Measurements from ENCODE around the gene ZFAND3.

ZFAND3 gene

GRCh38 chr6:38154731-38155130 is 335.2 kb downstream of the ZFAND3 start:
- no peak for DNase-seq (ENCODE audit: low read depth)

DNA sequence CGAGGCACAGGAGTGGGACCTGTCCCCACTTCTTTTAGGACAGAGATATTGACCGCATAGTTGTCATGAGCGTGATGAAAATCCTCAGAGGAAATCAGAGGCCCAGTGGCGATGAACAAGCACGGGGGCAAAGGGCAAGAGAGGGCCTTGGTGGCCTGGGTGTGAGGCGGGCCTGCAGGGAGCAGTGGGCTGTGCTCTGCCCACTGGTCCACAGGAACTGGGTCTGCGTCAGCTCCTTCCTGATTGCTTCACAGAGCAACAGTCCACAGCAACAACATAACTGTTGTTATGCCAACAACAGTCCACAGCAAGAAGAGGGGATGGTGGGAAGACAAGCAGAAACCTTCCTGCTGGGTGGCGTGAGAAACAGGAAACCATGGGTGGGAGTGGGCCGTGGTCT is 335.6 kb downstream of the ZFAND3 start:
- DNase-seq (ENCODE audit: low read depth): no peak

DNA sequence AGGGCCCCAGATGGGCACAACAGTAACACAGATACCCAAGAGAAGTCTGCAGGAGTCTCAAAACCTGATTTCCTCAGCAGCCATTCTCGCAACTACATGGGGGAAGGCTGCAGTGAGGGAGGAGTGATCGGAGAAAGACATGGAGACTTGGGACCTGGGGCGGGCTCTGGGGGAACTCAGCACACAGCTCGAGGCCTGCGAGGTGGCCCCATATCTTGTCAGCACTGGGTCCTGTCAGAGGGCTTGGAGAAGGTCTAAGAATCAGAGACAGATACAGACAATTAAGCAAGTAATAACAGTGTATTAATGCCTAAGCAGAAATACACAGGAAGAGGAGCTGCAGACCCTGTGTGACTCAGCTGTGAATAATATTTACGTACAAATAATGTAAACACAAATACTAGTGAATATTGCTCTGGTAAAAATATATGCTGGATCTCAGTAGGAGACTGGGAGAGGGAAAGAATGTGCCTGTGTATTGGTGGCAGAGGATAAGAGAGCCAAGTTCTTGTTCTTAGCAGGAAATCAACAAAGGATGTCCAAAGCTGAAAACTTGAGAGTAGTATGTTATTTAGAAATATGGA is 336.2 kb downstream of the ZFAND3 start:
- DNase-seq (ENCODE audit: low read depth): no peak

GRCh38 chr6:38156818-38157565 is 337.5 kb downstream of the ZFAND3 start:
- no peak for DNase-seq (ENCODE audit: low read depth)

GRCh38 chr6:38157905-38158304 is 338.4 kb downstream of the ZFAND3 start:
- no peak for DNase-seq (ENCODE audit: low read depth)

- DNase-seq (ENCODE audit: low read depth): no peak
These were observed 339.3 kb downstream of the ZFAND3 start for GRCh38 chr6:38158762-38159350.

DNA sequence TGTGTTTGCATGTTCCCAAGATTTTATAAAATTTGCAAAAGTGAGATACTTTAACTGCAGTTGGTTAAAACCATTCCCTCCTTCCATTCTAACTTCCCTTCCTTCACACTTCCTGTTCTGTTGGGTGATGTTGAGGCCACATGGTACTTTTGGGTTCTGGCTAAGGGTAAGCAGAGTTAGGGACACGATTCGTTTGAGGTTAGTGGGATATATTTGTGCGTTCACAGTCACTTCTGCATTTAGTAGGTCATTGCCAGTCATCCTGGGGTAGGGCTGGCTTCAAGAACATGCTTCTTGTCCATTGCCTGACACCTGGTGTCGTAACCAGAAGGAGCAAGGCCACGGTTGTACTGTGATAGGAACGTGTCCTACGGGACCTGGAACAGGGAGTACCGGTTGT is 340.1 kb downstream of the ZFAND3 start:
- no peak for DNase-seq (ENCODE audit: low read depth)

DNA sequence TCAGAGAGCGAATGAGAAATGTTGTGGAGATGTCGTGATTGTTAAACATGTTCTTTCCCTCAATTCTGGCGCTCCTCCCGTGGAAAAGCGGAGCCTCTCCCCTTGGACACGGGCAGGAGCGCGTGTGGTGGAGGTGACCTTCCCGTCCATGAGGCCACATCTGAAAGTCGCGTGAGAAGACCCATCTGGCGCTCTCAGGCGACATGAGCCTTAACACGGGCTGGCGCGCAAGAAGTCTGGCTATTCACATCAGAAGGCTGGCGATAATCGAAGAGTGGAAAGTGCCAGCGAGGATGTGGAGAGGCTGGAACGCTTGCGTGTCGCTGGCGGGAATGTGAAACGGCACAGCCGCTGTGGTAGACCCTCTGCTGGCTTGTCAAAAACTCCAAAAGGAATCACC is 341.3 kb downstream of the ZFAND3 start:
- DNase-seq (ENCODE audit: low read depth): no peak

GRCh38 chr6:38161331-38161730 is 341.8 kb downstream of the ZFAND3 start:
- DNase-seq (ENCODE audit: low read depth): no peak

- DNase-seq (ENCODE audit: low read depth): no peak
These were observed 342.4 kb downstream of the ZFAND3 start for GRCh38 chr6:38161754-38162492.

DNA sequence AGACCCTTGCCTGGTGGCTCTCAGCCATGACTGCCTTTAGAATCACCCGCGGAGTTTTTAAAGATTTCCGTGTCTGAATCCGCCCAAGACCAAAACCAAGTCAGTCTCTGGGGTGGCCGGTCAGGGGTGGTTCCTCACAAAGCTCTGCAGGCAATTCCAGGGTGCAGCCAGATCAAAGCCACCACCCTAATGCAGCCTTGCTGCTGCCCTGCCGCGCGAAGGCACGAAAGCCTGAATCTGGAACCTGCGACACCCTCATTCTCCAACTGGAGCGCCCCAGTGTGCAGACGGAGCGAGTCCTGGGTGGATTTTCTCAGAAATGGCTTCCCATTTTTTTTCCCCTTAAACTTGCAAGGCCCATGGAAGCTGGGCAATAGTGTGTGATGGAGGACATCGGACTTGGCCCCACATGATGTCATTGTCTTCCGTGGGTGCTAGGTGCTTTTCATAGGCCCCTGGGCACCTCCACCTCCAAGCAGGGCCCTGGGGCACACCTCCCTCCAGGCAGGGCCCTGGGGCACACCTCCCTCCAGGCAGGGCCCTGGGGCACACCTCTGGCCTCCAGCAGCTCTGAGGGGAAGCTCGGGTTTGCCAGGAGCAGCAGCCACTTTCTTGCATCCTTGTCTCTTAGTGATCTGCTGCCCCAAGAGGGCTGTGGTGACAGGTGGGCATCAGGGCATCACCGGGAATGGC is 343.1 kb downstream of the ZFAND3 start:
- DNase-seq (ENCODE audit: low read depth): no peak

DNA sequence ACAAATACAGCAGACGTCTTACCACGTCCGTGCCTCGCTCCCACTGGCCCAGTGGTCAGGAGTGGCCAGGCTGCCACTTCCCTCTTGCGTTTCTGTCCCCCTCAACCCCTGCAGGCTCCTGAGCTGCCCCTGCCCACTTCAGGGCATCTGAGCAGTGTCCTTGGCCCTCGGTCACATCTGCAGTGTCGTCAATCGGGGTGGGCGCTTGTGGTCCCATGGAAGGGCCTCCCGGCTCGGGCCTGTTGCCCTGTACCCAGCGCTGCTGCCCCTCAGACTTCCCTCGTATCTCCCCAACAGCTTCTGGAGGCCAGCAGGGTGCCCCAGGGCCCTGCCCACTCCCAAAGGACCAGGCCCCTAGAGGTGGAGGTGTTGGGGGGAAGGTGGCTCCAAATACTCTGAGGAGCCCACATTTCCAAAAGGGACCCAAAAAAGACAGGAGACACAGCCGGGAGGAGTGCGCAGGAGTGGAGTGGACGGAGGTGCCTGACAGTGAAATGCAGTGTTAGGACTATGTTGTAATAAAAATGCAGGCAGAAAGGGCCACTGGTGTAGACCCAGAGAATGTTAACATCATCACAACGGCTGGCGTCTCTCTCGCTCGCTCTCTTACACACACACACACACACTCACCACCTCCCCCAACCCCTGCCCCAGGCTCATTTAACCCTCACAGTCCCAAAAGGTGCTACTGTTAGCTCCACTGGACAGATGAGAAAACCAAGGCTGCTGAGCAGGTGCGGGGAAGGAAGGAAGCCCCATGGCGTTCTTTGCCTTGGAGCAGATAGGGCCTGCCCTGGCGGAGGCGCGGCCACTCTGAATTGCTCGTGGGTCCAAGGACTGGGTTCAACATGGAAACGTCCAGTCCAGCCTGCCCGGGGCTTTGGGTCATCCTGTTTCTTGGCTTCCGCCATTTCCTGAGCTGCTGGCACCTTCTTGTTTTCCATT is 343.9 kb downstream of the ZFAND3 start:
- no peak for DNase-seq (ENCODE audit: low read depth)

GRCh38 chr6:38164131-38164481 is 344.6 kb downstream of the ZFAND3 start:
- DNase-seq (ENCODE audit: low read depth): no peak

DNA sequence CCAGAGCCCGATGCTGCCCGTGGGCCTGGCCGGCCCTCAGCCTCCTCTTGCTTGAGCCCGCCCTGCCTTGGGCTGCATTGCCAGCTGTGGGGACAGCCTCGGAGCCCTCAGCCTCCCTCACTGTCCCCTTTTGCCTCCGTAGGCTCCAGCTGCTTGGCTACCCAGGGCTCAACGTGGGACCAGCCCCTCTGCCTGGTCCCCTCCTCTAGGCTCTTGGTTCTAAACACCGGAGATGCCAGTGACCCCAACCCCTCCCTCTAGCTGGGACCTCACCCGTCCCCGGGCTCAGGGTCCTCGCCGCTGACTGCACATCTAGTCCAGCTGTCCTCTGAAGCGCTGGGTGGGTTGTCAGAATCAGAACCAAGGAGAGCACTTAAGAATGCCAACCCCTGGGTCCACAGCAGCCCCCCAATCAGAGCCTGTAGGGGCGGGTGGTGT is 345.2 kb downstream of the ZFAND3 start:
- DNase-seq (ENCODE audit: low read depth): no peak

GRCh38 chr6:38166411-38167240 is 347.1 kb downstream of the ZFAND3 start:
- DNase-seq (ENCODE audit: low read depth): no peak

GRCh38 chr6:38167598-38167997 is 348.1 kb downstream of the ZFAND3 start:
- DNase-seq (ENCODE audit: low read depth): no peak

DNA sequence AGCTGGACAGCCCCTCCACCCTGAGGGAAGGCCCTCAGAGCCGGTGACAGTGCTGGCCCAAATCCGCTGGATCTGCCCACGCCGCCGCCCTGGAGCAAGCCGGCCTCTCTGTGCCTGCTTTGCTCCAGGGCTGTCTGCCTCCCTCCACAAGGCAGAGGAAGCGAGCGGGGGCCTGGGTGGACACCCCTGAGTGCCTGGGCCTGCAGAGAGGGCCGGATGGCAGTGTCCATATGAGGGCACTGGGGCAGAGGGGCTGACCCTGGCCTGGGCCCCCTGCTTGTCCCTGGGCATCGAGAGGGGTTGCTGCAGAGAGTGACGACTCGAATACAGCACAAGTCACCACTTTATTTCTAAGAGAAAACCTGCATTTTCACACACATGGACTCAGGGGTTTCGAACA is 348.6 kb downstream of the ZFAND3 start:
- DNase-seq (ENCODE audit: low read depth): no peak

DNA sequence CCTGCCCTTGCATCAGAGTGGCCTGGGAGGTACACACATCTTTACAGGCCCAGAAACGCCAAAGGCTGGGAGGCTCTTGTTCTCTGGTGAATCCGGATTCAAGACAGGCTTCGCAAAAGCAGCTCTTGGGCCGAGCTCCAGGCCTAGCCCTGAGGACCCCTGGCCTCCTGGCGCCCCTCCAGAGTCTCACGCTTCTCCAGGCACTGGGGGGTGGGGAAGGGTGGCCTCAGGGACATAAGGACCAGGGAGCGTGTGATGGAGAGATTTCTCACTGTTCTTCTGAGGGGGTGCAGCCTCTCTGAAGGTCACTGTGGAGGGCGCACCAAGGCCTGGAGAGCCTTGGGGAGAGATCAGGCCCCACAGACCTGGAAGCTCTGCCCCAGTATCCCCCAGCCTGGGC is 349.2 kb downstream of the ZFAND3 start:
- no peak for DNase-seq (ENCODE audit: low read depth)

DNA sequence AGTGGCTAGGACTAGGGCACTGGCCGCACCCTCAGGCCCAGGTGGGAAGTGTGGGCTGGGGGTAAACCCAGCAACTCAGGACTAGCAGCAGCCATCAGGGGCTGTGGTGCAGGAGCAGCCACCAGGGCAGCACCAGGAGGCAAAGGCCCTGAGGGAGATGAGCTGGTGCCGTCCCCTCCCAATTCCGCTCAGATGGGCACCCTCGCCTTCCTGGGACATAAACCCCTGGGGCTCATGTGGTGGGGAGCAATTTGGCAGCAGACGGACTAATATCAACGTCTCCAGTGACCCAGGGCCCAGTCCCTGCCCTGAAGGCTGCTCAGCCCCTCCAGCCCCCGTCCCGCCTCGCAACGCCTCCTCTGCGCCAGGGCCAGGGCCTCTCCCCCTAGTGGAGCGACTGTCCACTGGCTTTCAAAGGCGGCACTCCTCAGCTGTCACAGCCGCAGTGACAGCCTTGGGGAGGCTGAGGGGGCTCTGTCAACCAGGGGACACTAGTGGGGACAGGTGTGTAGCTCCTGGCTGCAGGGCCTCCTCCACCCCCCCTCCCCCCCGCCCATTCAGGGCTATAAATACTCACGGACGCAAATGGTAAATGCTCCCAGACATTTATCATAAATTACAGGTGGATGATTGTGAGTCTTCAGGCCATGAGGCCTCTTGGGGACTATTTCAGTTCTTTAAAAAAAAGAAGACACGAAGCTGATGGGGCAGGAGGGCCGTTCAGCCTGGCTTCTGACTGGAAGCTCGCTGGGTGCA is 349.9 kb downstream of the ZFAND3 start:
- no peak for DNase-seq (ENCODE audit: low read depth)
